H1 (cell line): ENCODE results near the gene DPM3. TPM values are rescaled to one million over a fixed set of nuclear protein-coding genes. Genes with fewer than 3 reads are reported as not detected.

Experiments
- CTCF ChIA-PET: fragments of 300-600 bp; sonication (Branson Sonifier 250); formaldehyde crosslinking; loops from one replicate; lab custom pipeline; 2021; ENCODE audit not compliant: partially characterized antibody; lab: Charles Lee
- POLR2A ChIA-PET: fragments of 300-600 bp; sonication (Branson Sonifier 250); formaldehyde crosslinking; loops from one replicate; lab custom pipeline; 2021; ENCODE audit warnings: inconsistent platforms; ENCODE audit not compliant: partially characterized antibody; lab: Charles Lee
- DNase-seq, 2 experiments: peaks; one replicate each; pipeline versions ENCODE4 v3.0.0 to v3.0.0-alpha.2; 2010 to 2022; ENCODE audit warnings: low spot score in 2 of 2, low read depth in 1 of 2, mixed read lengths in 1 of 2
- FAIRE-seq: peaks from 2 replicates; lab custom pipeline; 2011; peaks lifted over from hg19 to GRCh38; lab: Jason Lieb, UNC
- H2AFZ ChIP-seq: 2 replicates; pipeline ENCODE4 v1.8.1; 2012; ENCODE audit warnings: low read length, inconsistent platforms
- H2AK5ac ChIP-seq: 2 replicates; pipeline ENCODE4 v1.6.1; 2013; ENCODE audit warnings: low read depth, low read length
- H2BK120ac ChIP-seq: replicated peaks from 2 replicates; pipeline ENCODE3; 2013; ENCODE audit warnings: low read depth, low read length, inconsistent platforms
- H2BK12ac ChIP-seq: 2 replicates; pipeline ENCODE4 v1.6.1; 2013; ENCODE audit warnings: low read depth, low read length
- H2BK15ac ChIP-seq: 2 replicates; pipeline ENCODE4 v1.6.1; 2013; ENCODE audit warnings: low read length
- H2BK20ac ChIP-seq: 2 replicates; pipeline ENCODE4 v1.6.1; 2013; ENCODE audit warnings: low read length
- H2BK5ac ChIP-seq: 2 replicates; pipeline ENCODE4 v1.6.1; 2013; ENCODE audit warnings: low read depth, low read length
- H3K14ac ChIP-seq: 2 replicates; pipeline ENCODE4 v1.6.1; 2013; ENCODE audit warnings: inconsistent platforms; ENCODE audit not compliant: insufficient read length
- H3K18ac ChIP-seq: 2 replicates; pipeline ENCODE4 v1.6.1; 2013; ENCODE audit warnings: low read length; ENCODE audit errors: extremely low read depth
- H3K23ac ChIP-seq: 2 replicates; pipeline ENCODE4 v1.6.1; 2013; ENCODE audit warnings: inconsistent platforms; ENCODE audit not compliant: insufficient read length
- H3K23me2 ChIP-seq: 2 replicates; pipeline ENCODE4 v1.6.1; 2013; ENCODE audit warnings: low read depth, low read length
- H3K27ac ChIP-seq: 2 replicates; pipeline ENCODE4 v1.6.1; 2011; ENCODE audit warnings: low read depth, low read length, inconsistent platforms
- H3K27me3 ChIP-seq, 4 experiments: replicated peaks in 1 of 4; 1 replicate in 1 of 4; 2 replicates in 3 of 4; pipeline versions ENCODE4 v1.6.1 to v1.8.1; 2011 to 2013; ENCODE audit warnings: low read length in 3 of 4, mild to moderate bottlenecking in 3 of 4, inconsistent platforms in 2 of 4, mixed read lengths in 2 of 4, moderate library complexity in 1 of 4; ENCODE audit not compliant: control insufficient read depth in 3 of 4, insufficient read depth in 3 of 4; ENCODE audit errors: extremely low read depth in 1 of 4
- H3K36me3 ChIP-seq, 4 experiments: 2 replicates each; pipeline versions ENCODE4 v1.6.1 to v1.8.1; 2011 to 2013; ENCODE audit warnings: mild to moderate bottlenecking in 4 of 4, low read length in 3 of 4, moderate library complexity in 2 of 4, control low read depth in 1 of 4, inconsistent platforms in 1 of 4; ENCODE audit not compliant: insufficient read depth in 4 of 4, control insufficient read depth in 2 of 4
- H3K4ac ChIP-seq: replicated peaks from 2 replicates; pipeline ENCODE3; 2013; ENCODE audit warnings: low read length, low read depth, mixed read lengths, inconsistent platforms; ENCODE audit not compliant: insufficient read length
- H3K4me1 ChIP-seq, 4 experiments: replicated peaks in 1 of 4; 1 replicate in 1 of 4; 2 replicates in 3 of 4; pipeline versions ENCODE4 v1.6.1 to v1.8.1; 2011 to 2013; ENCODE audit warnings: low read length in 3 of 4, inconsistent platforms in 2 of 4, mixed read lengths in 1 of 4; ENCODE audit not compliant: insufficient read depth in 4 of 4, control insufficient read depth in 3 of 4
- H3K4me2 ChIP-seq, 2 experiments: 2 replicates each; pipeline versions ENCODE4 v1.6.1 to v1.8.1; 2011 to 2013; ENCODE audit warnings: low read depth in 2 of 2, low read length in 2 of 2, control low read depth in 1 of 2, inconsistent platforms in 1 of 2, mild to moderate bottlenecking in 1 of 2; ENCODE audit not compliant: insufficient read depth in 1 of 2
- H3K4me3 ChIP-seq, 4 experiments: fragments of 200-600, 300-600 bp in 1 of 4; sonication (generic), shearing (Covaris generic), sonication (Bioruptor Twin) in 1 of 4; 2 replicates each; pipeline versions ENCODE4 v1.5.1 to v1.8.1; 2011 to 2016; ENCODE audit warnings: low read length in 4 of 4, low read depth in 3 of 4, control low read depth in 2 of 4, inconsistent platforms in 2 of 4, mild to moderate bottlenecking in 2 of 4, mixed read lengths in 1 of 4, moderate library complexity in 1 of 4; ENCODE audit not compliant: insufficient read depth in 2 of 4; ENCODE audit errors: extremely low read depth in 1 of 4
- H3K56ac ChIP-seq: replicated peaks from 2 replicates; pipeline ENCODE3; 2013; ENCODE audit warnings: low read depth, mild to moderate bottlenecking, mixed read lengths, low read length, inconsistent platforms; ENCODE audit not compliant: insufficient read length
- H3K79me1 ChIP-seq: 2 replicates; pipeline ENCODE4 v1.6.1; 2013; ENCODE audit warnings: low read depth, low read length, control low read depth
- H3K79me2 ChIP-seq, 2 experiments: 2 replicates each; pipeline versions ENCODE4 v1.6.1 to v1.8.1; 2012 to 2013; ENCODE audit warnings: low read length in 2 of 2, mild to moderate bottlenecking in 2 of 2, inconsistent platforms in 1 of 2; ENCODE audit not compliant: insufficient read depth in 2 of 2, control insufficient read depth in 1 of 2
- H3K9ac ChIP-seq, 4 experiments: replicated peaks in 1 of 4; 1 replicate in 1 of 4; 2 replicates in 3 of 4; pipeline versions ENCODE4 v1.6.1 to v1.8.1; 2011 to 2013; ENCODE audit warnings: low read depth in 3 of 4, low read length in 3 of 4, control low read depth in 2 of 4, mild to moderate bottlenecking in 2 of 4, moderate library complexity in 2 of 4, inconsistent platforms in 1 of 4; ENCODE audit errors: extremely low read depth in 1 of 4
- H3K9me3 ChIP-seq, 2 experiments: 2 replicates each; pipeline versions ENCODE4 v1.6.1 to v1.8.1; 2012 to 2013; ENCODE audit warnings: mild to moderate bottlenecking in 2 of 2, moderate library complexity in 2 of 2, control low read depth in 1 of 2, inconsistent platforms in 1 of 2, low read depth in 1 of 2, low read length in 1 of 2, mixed read lengths in 1 of 2; ENCODE audit not compliant: insufficient read depth in 2 of 2
- H4K20me1 ChIP-seq, 2 experiments: replicated peaks in 1 of 2; 2 replicates each; pipeline versions ENCODE3 to v1.8.1; 2011 to 2013; ENCODE audit warnings: inconsistent platforms in 2 of 2, low read length in 2 of 2, mild to moderate bottlenecking in 1 of 2; ENCODE audit not compliant: insufficient read depth in 2 of 2, control insufficient read depth in 1 of 2
- H4K5ac ChIP-seq: 2 replicates; pipeline ENCODE4 v1.6.1; 2013; ENCODE audit warnings: low read length, low read depth, mixed read lengths, inconsistent platforms; ENCODE audit not compliant: insufficient read length
- H4K8ac ChIP-seq: 2 replicates; pipeline ENCODE4 v1.8.0; 2013; ENCODE audit warnings: mild to moderate bottlenecking, moderate library complexity, low read length, inconsistent platforms; ENCODE audit not compliant: insufficient read depth; ENCODE audit errors: extremely low read depth
- H4K91ac ChIP-seq: replicated peaks from 2 replicates; pipeline ENCODE3; 2013; ENCODE audit warnings: low read length, mixed read lengths, inconsistent platforms; ENCODE audit not compliant: insufficient read length
- CTCF ChIP-seq, 3 experiments: IDR thresholded peaks; 1 replicate in 2 of 3; 2 replicates in 1 of 3; pipeline versions ENCODE4 v1.5.1 to v1.6.1; 2011; ENCODE audit warnings: low read length in 3 of 3, mild to moderate bottlenecking in 3 of 3, inconsistent platforms in 2 of 3, low read depth in 1 of 3, moderate library complexity in 1 of 3; ENCODE audit not compliant: insufficient read depth in 1 of 3; ENCODE audit errors: control extremely low read depth in 1 of 3
- KDM5A ChIP-seq: fragments of 200-600 bp; IDR thresholded peaks from 2 replicates; pipeline ENCODE4 v1.7.1; 2012; ENCODE audit warnings: mild to moderate bottlenecking, low read length, inconsistent platforms, mixed read lengths
- RFX5 ChIP-seq: IDR thresholded peaks from 2 replicates; pipeline ENCODE4 v1.6.1; 2011; ENCODE audit warnings: low read depth, low read length, improper control_type of control experiment, borderline replicate concordance
- RXRA ChIP-seq: IDR thresholded peaks from 2 replicates; pipeline ENCODE4 v1.6.1; 2011; ENCODE audit warnings: low read depth, mild to moderate bottlenecking, low read length, moderate library complexity; ENCODE audit not compliant: insufficient read depth
- SUZ12 ChIP-seq: fragments of 200-600 bp; sonication (generic); IDR thresholded peaks from 2 replicates; pipeline ENCODE4 v1.6.1; 2012; ENCODE audit warnings: mild to moderate bottlenecking, inconsistent platforms, low read length, moderate library complexity, mixed read lengths
- WGBS, 2 experiments: shearing (Covaris generic) in 1 of 2; methylation state at CpG; one replicate each; pipeline versions ENCODE4 v1.1.6 to v1.1.7; 2013 to 2015; ENCODE audit warnings: low lambda C conversion rate in 2 of 2, mixed read lengths in 2 of 2, inconsistent platforms in 1 of 2, low coverage in 1 of 2, missing lambda C conversion rate in 1 of 2; ENCODE audit not compliant: insufficient replicate concordance in 2 of 2, insufficient coverage in 1 of 2, insufficient read length in 1 of 2; ENCODE audit errors: extremely low coverage in 1 of 2, missing lambda C conversion rate in 1 of 2; 5-methylcytosine and 5-hydroxymethylcytosine counted together
- polyA plus RNA-seq, 7 experiments: library from polyadenylated mRNA; depleted of rRNA in 3 of 7; stranded (reverse) in 5 of 7; unstranded in 2 of 7; fragments of >200 nt in 5 of 7; fragments of 200-250 nt in 2 of 7; gene quantifications; 1 replicate in 5 of 7; 2 replicates in 1 of 7; 4 replicates in 1 of 7; pipeline versions ENCODE4 v1.2.1 to v1.2.3, GENCODE V29; 2011 to 2013; ENCODE audit warnings: missing spikeins in 2 of 7, mixed read lengths in 2 of 7
- total RNA-seq: library from RNA; stranded (reverse); fragmentation: NEBNext Ultra II Directional; extraction: Animal tissue kit (Norgen Biotek cat#: 25700); gene quantifications from 2 replicates; pipeline ENCODE4 v1.2.1, GENCODE V29; 2021

The DPM3 gene
- total and polyA plus RNA-seq, 2 of the 8 experiments (the other 6 are each of a cell fraction or from before 2014, with no cell fraction given): 44.8 to 227 TPM

DNA sequence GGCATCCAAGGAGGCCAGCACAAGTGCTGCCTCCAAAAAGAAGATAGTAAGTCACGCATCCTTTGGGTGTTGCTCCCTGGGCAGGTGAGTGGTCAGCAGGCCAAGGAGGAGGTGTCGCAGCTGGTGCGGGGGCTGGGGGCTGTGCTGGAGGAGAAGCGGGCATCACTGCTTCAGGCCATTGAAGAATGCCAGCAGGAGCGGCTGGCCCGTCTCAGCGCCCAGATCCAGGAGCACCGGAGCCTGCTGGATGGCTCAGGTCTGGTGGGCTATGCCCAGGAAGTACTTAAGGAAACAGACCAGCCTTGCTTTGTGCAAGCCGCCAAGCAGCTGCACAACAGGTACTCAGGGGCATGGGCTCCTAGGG is 37.6 kb upstream of the DPM3 start:
- no peak overlapping the region for H4K8ac ChIP-seq
- peaks cover 15 to 45% (median 30%) of the 10 kb centered on the region in 4 experiments for H3K36me3 ChIP-seq
- ChIA-PET POLR2A (interaction anchor here (1.6 to 20.5 kb wide), 4 partner anchors 9 to 49 kb away, joined by 3 to 512 read pairs (median 10); partner anchors contain the start of genes MTX1 and THBS3), CTCF (interaction anchor here (0.5 to 7.9 kb wide), 14 partner anchors 9 to 158 kb away, joined by 3 to 107 read pairs (median 4); partner anchors contain the start of gene SCAMP3)
- H2BK20ac ChIP-seq: no peak overlapping the region
- 97% methylated on average over 9 of the region's 9 CpGs; no CpG with 5 or more reads in 1 of the 2 experiments for WGBS, 2 experiments
- peaks cover 8 to 10% of the 10 kb centered on the region in 2 experiments for H4K20me1 ChIP-seq
- no peak for TF ChIP-seq CTCF (IDR thresholded peaks at IDR 0.05; ENCODE audit: control extremely low read depth in 1 of 3, insufficient read depth in 1 of 3, low read depth in 1 of 3, low read length in 3 of 3)
- TF ChIP-seq RFX5: no peak
- no peak for TF ChIP-seq SUZ12
- no peak for TF ChIP-seq KDM5A
- TF ChIP-seq RXRA: no peak
- H3K4ac ChIP-seq: no peak overlapping the region
- no peak overlapping the region for H3K27ac ChIP-seq
- H2BK5ac ChIP-seq: no peak overlapping the region
- no peak overlapping the region for H3K14ac ChIP-seq
- peaks cover 10% of the 10 kb centered on the region; the same call in 1 of the 2 replicates for H3K23me2 ChIP-seq
- no peak overlapping the region for H4K5ac ChIP-seq
- H3K23ac ChIP-seq: no peak overlapping the region
- no peaks in the 10 kb centered on the region for H3K9me3 ChIP-seq
- no peaks in the 10 kb centered on the region; the same call in 1 of the 2 replicates for H3K79me1 ChIP-seq
- H3K27me3 ChIP-seq: no peaks in the 10 kb centered on the region
- no peak overlapping the region for H4K91ac ChIP-seq
- peaks cover 0 to 4% of the 10 kb centered on the region in 2 experiments; a peak in 1 of 4 replicates for H3K79me2 ChIP-seq
- no peak overlapping the region for H2AFZ ChIP-seq
- H3K56ac ChIP-seq: no peak overlapping the region
- no peak overlapping the region for H2AK5ac ChIP-seq
- no peak overlapping the region for H2BK12ac ChIP-seq
- no peak overlapping the region; a peak in 1 of 7 replicates for H3K9ac ChIP-seq
- H3K4me3 ChIP-seq: no peak overlapping the region
- no peak overlapping the region for H2BK120ac ChIP-seq
- no peak overlapping the region for H3K4me2 ChIP-seq
- DNase-seq (no peak), FAIRE-seq (no peak)
- peaks cover 0 to 21% (median 8%) of the 10 kb centered on the region in 4 experiments; a peak in 5 of 7 replicates for H3K4me1 ChIP-seq
- H2BK15ac ChIP-seq: no peak overlapping the region
- no peak overlapping the region for H3K18ac ChIP-seq
